Measurements from ENCODE around the gene ADCY2.

GRCh38 chr5:7705736-7706135 is 309.8 kb downstream of the ADCY2 start:
- no peak for TF ChIP-seq EZH2 (IDR thresholded peaks at IDR 0.05; ENCODE audit: borderline replicate concordance, low read depth, low read length, poor library complexity, severe bottlenecking)
- TF ChIP-seq, protein P1, sequence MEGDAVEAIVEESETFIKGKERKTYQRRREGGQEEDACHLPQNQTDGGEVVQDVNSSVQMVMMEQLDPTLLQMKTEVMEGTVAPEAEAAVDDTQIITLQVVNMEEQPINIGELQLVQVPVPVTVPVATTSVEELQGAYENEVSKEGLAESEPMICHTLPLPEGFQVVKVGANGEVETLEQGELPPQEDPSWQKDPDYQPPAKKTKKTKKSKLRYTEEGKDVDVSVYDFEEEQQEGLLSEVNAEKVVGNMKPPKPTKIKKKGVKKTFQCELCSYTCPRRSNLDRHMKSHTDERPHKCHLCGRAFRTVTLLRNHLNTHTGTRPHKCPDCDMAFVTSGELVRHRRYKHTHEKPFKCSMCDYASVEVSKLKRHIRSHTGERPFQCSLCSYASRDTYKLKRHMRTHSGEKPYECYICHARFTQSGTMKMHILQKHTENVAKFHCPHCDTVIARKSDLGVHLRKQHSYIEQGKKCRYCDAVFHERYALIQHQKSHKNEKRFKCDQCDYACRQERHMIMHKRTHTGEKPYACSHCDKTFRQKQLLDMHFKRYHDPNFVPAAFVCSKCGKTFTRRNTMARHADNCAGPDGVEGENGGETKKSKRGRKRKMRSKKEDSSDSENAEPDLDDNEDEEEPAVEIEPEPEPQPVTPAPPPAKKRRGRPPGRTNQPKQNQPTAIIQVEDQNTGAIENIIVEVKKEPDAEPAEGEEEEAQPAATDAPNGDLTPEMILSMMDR (conservative IDR thresholded peaks at IDR 0.05; ENCODE audit: low read depth, low read length) = no peak
